ENCODE data around the gene RPL22.

Gene RPL22

DNA sequence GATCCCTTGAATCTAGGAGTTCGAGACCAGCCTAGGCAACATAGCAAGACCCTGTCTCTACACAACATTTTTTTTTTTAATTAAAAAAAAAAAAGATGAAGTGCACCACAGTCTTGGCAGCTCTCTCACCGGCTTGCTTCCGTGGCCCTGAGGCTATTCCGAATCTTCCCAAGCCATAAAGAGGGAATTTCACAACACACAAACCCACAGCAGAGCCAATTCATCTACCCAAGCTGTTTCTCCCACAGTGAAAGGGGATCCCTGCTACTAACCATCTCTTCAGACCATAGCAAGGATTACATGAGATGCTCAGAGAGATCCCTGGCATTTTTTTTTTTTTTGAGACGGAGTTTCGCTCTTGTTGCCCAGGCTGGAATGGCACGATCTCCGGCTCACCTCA lies 10.9 kb downstream of the RPL22 start:
- H3K27ac ChIP-seq (ENCODE audit: insufficient read depth in 1 of 2, low read depth in 1 of 2, low read length in 2 of 2, poor library complexity in 1 of 2, severe bottlenecking in 2 of 2), result no peak overlapping the region
- peaks cover 6 to 69% (median 48%) of the 10 kb centered on the region in 4 experiments for H3K36me3 ChIP-seq (ENCODE audit: control insufficient read depth in 4 of 4, insufficient read depth in 4 of 4, low read length in 3 of 4)
- H3K4me1 ChIP-seq (ENCODE audit: control extremely low read depth in 1 of 4, control insufficient read depth in 4 of 4, insufficient read depth in 4 of 4, low read length in 3 of 4), result peaks cover 0 to 3% (median 1%) of the 10 kb centered on the region in 4 experiments
- no peak for DNase-seq
- ChIA-PET POLR2A (no interaction called here), CTCF (interaction anchor here (0.6 to 1.0 kb wide), 4 partner anchors 19 to 131 kb away, joined by 3 read pairs; no protein-coding TSS in a partner anchor)
- 96% methylated on average over 5 of the region's 8 CpGs for WGBS (ENCODE audit: insufficient coverage)
- H3K9me3 ChIP-seq (ENCODE audit: control extremely low read depth in 1 of 5, control insufficient read depth in 4 of 5, insufficient read depth in 2 of 5, low read depth in 1 of 5, low read length in 4 of 5), result no peaks in the 10 kb centered on the region
- H3K4me3 ChIP-seq (ENCODE audit: control insufficient read depth in 1 of 7, extremely low read depth in 1 of 7, insufficient read depth in 4 of 7, low read depth in 2 of 7, low read length in 6 of 7), result no peak overlapping the region
- H3K27me3 ChIP-seq (replicated peaks in 2 of 5; ENCODE audit: control insufficient read depth in 4 of 5, insufficient read depth in 5 of 5, low read length in 4 of 5), result no peaks in the 10 kb centered on the region

DNA sequence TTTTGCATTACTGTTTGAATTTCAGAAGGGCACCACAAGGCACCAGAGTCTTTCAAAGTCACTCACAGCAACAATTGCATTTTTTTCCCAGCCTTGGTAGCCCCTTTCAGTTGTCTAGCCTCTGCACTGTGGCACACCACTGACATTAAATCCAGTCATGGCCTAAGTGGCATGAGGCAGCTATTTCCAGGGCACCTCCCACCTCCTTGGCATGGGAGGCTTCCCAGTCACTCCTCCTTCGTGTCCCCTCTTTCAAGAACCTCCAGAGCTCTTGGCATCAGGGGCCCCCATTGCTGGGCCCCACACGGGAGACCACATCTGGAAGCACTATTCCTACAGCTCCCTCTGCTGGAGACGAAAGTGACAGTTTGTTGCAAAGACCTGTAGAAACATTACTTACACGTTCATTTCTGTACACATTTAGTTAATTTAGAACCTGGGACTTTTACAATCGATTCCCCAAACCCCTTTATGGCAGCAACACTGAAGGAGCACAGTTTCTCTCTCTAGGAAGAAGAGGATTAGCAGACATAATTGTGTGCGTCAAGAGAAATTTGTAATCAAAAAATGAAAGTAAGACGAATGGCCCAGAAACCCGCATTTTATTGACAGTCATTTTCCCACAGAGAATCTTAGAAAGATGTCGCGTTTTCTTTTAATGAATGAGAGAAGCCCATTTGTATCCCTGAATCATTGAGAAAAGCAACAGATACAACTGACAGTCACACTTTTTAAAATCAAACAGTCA lies 13.6 kb downstream of the RPL22 start:
- 65% methylated on average over 7 of the region's 10 CpGs for WGBS (ENCODE audit: insufficient coverage)
- Histone ChIP-seq H3K4me3 (ENCODE audit: control insufficient read depth in 1 of 7, extremely low read depth in 1 of 7, insufficient read depth in 4 of 7, low read depth in 2 of 7, low read length in 6 of 7) (no peak overlapping the region), H3K27ac (ENCODE audit: insufficient read depth in 1 of 2, low read depth in 1 of 2, low read length in 2 of 2, poor library complexity in 1 of 2, severe bottlenecking in 2 of 2) (no peak overlapping the region), H3K9me3 (ENCODE audit: control extremely low read depth in 1 of 5, control insufficient read depth in 4 of 5, insufficient read depth in 2 of 5, low read depth in 1 of 5, low read length in 4 of 5) (no peaks in the 10 kb centered on the region), H3K4me1 (ENCODE audit: control extremely low read depth in 1 of 4, control insufficient read depth in 4 of 4, insufficient read depth in 4 of 4, low read length in 3 of 4) (peaks cover 0 to 12% (median 8%) of the 10 kb centered on the region in 4 experiments), H3K27me3 (replicated peaks in 2 of 5; ENCODE audit: control insufficient read depth in 4 of 5, insufficient read depth in 5 of 5, low read length in 4 of 5) (peaks cover 5 to 19% (median 6%) of the 10 kb centered on the region in 5 experiments), H3K36me3 (ENCODE audit: control insufficient read depth in 4 of 4, insufficient read depth in 4 of 4, low read length in 3 of 4) (peaks cover 6 to 51% (median 32%) of the 10 kb centered on the region in 4 experiments)
- ChIA-PET CTCF (interaction anchor here (0.7 to 1.4 kb wide), 13 partner anchors 9 to 100 kb away, joined by 3 to 7 read pairs (median 3); partner anchors contain the start of gene RNF207), POLR2A (no interaction called here)
- DNase-seq, result peak; percentile 58 to 71 (median 64)

DNA sequence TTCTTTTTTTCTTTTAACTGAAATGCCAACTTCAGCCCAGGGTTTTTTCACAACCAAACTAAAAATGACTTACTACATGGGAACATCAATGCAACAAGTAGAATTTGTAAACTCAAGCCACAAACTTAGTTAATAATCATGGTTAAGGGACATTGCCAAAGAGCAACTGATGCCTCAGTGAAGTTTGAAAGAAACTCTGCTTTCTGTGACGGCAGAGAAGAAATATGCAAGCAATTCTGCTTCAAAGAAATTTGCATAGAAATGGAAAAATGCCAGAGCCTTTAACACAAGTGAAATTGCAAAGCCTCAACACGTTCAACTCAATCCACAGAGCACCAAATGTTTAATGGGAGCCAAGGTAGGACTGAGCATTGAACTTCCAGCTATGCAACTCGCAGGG lies 14.2 kb downstream of the RPL22 start:
- Histone ChIP-seq H3K27me3 (replicated peaks in 2 of 5; ENCODE audit: control insufficient read depth in 4 of 5, insufficient read depth in 5 of 5, low read length in 4 of 5) (peaks cover 5 to 26% (median 10%) of the 10 kb centered on the region in 5 experiments), H3K9me3 (ENCODE audit: control extremely low read depth in 1 of 5, control insufficient read depth in 4 of 5, insufficient read depth in 2 of 5, low read depth in 1 of 5, low read length in 4 of 5) (no peaks in the 10 kb centered on the region), H3K4me3 (ENCODE audit: control insufficient read depth in 1 of 7, extremely low read depth in 1 of 7, insufficient read depth in 4 of 7, low read depth in 2 of 7, low read length in 6 of 7) (no peak overlapping the region), H3K36me3 (ENCODE audit: control insufficient read depth in 4 of 4, insufficient read depth in 4 of 4, low read length in 3 of 4) (peaks cover 5 to 47% (median 28%) of the 10 kb centered on the region in 4 experiments), H3K27ac (ENCODE audit: insufficient read depth in 1 of 2, low read depth in 1 of 2, low read length in 2 of 2, poor library complexity in 1 of 2, severe bottlenecking in 2 of 2) (no peak overlapping the region), H3K4me1 (ENCODE audit: control extremely low read depth in 1 of 4, control insufficient read depth in 4 of 4, insufficient read depth in 4 of 4, low read length in 3 of 4) (peaks cover 0 to 17% (median 12%) of the 10 kb centered on the region in 4 experiments)
- WGBS (ENCODE audit: insufficient coverage), result 97% methylated on average over 3 of the region's 3 CpGs
- CTCF ChIA-PET, result interaction anchor here (0.7 to 2.2 kb wide), 14 partner anchors 9 to 100 kb away, joined by 3 to 7 read pairs (median 4); partner anchors contain the start of gene RNF207
- POLR2A ChIA-PET, result no interaction called here
- no peak for DNase-seq

DNA sequence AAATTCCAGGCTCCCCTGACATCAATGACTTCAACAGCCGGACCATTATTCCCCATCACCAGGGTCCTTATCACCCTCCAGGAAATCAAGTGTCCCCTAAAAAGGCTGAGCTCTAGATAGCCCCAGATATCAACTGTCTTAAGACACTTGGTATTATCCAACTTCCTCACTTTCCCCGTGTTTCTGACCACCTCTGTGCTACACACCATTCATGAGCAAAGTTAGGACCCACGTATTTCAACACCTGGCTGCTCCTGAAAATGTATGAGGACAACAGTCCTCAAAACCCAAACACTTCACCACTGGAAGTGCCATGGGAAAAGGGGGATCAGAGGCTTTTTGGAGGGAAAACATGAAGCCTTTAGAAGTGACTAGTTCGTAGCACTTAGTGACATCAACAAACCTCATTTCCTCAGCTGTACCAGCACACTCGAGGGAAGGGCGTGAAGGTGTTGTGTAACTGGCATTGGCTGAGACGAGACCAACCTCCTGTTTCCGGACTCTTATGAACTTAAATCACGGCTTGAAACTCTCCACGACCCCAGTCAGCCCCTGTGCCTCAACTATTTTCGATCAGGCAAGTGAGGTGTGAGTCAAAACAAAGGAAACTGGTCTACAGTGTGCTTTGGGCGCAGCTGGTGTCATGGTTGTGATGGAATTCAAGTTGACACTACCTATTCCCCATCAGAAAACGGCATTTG lies 15.2 kb downstream of the RPL22 start:
- no peak overlapping the region for H3K27ac ChIP-seq (ENCODE audit: insufficient read depth in 1 of 2, low read depth in 1 of 2, low read length in 2 of 2, poor library complexity in 1 of 2, severe bottlenecking in 2 of 2)
- peaks cover 5 to 31% (median 10%) of the 10 kb centered on the region in 5 experiments for H3K27me3 ChIP-seq (replicated peaks in 2 of 5; ENCODE audit: control insufficient read depth in 4 of 5, insufficient read depth in 5 of 5, low read length in 4 of 5)
- ChIA-PET CTCF (interaction anchor here (0.9 to 2.2 kb wide), 5 partner anchors 16 to 80 kb away, joined by 3 to 9 read pairs (median 5); no protein-coding TSS in a partner anchor), POLR2A (no interaction called here)
- no peak for DNase-seq
- no peak overlapping the region for H3K4me3 ChIP-seq (ENCODE audit: control insufficient read depth in 1 of 7, extremely low read depth in 1 of 7, insufficient read depth in 4 of 7, low read depth in 2 of 7, low read length in 6 of 7)
- peaks cover 3 to 39% (median 24%) of the 10 kb centered on the region in 4 experiments for H3K36me3 ChIP-seq (ENCODE audit: control insufficient read depth in 4 of 4, insufficient read depth in 4 of 4, low read length in 3 of 4)
- WGBS (ENCODE audit: insufficient coverage), result 87% methylated on average over 12 of the region's 13 CpGs
- no peaks in the 10 kb centered on the region for H3K9me3 ChIP-seq (ENCODE audit: control extremely low read depth in 1 of 5, control insufficient read depth in 4 of 5, insufficient read depth in 2 of 5, low read depth in 1 of 5, low read length in 4 of 5)
- peaks cover 0 to 23% (median 13%) of the 10 kb centered on the region in 4 experiments for H3K4me1 ChIP-seq (ENCODE audit: control extremely low read depth in 1 of 4, control insufficient read depth in 4 of 4, insufficient read depth in 4 of 4, low read length in 3 of 4)

DNA sequence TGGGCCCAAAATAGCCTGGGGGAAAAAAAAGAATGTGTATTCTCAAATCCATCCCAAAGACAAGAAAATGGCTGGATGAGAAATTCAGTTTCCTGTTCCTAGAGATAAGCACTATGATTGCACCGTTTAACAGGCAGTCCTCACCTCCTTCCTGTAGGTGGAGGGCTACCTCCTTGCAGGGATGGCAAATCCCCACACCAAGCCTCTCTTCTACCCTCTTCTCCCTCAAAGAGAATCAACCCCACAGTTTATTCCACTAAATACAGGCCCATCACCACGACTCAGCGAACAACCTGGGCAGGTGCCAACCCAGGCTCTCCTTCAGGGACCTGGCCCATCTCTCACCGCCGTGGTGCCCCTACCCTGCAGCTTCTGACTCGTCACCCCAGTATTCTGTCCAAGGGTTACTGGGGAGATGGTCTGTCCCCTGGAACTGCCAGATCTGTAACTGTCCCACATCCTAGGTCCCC lies 15.8 kb downstream of the RPL22 start:
- H3K4me3 ChIP-seq (ENCODE audit: control insufficient read depth in 1 of 7, extremely low read depth in 1 of 7, insufficient read depth in 4 of 7, low read depth in 2 of 7, low read length in 6 of 7), result no peak overlapping the region
- peaks cover 0 to 34% (median 19%) of the 10 kb centered on the region in 4 experiments for H3K36me3 ChIP-seq (ENCODE audit: control insufficient read depth in 4 of 4, insufficient read depth in 4 of 4, low read length in 3 of 4)
- POLR2A ChIA-PET, result no interaction called here
- H3K27me3 ChIP-seq (replicated peaks in 2 of 5; ENCODE audit: control insufficient read depth in 4 of 5, insufficient read depth in 5 of 5, low read length in 4 of 5), result peaks cover 5 to 38% (median 10%) of the 10 kb centered on the region in 5 experiments
- H3K27ac ChIP-seq (ENCODE audit: insufficient read depth in 1 of 2, low read depth in 1 of 2, low read length in 2 of 2, poor library complexity in 1 of 2, severe bottlenecking in 2 of 2), result no peak overlapping the region
- DNase-seq, result no peak
- peaks cover 0 to 27% (median 17%) of the 10 kb centered on the region in 4 experiments for H3K4me1 ChIP-seq (ENCODE audit: control extremely low read depth in 1 of 4, control insufficient read depth in 4 of 4, insufficient read depth in 4 of 4, low read length in 3 of 4)
- CTCF ChIA-PET, result interaction anchor here (1.0 to 2.2 kb wide), 7 partner anchors 13 to 75 kb away, joined by 3 to 9 read pairs (median 4); no protein-coding TSS in a partner anchor
- H3K9me3 ChIP-seq (ENCODE audit: control extremely low read depth in 1 of 5, control insufficient read depth in 4 of 5, insufficient read depth in 2 of 5, low read depth in 1 of 5, low read length in 4 of 5), result no peaks in the 10 kb centered on the region
- 45% methylated on average over 4 of the region's 6 CpGs for WGBS (ENCODE audit: insufficient coverage)

DNA sequence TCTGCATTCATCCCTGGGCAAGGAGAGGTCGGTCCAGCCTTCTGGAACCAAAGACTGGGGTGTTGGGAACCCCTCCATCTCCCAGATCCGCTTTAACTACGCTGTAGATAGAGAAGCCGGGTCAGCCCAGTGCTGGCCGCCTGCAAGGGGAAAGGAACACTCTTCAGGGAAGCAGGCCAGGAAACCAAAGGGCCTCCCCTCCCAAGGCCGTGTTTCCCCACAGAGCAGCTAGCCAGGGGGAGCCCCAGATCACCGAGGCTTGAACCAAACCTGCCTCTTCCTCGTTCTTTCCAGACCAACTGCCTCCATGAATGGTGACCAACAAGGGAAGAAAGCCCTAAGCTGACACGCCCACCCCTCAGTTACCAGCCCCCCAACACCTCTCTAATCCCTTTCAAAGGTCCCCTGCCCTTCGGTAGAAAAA lies 18.0 kb downstream of the RPL22 start:
- peaks cover 0 to 17% (median 8%) of the 10 kb centered on the region in 4 experiments for H3K36me3 ChIP-seq (ENCODE audit: control insufficient read depth in 4 of 4, insufficient read depth in 4 of 4, low read length in 3 of 4)
- CTCF ChIA-PET, result interaction anchor here (1.0 to 1.6 kb wide), 3 partner anchors 9 to 72 kb away, joined by 3 to 4 read pairs (median 3); no protein-coding TSS in a partner anchor
- no peak overlapping the region for H3K27ac ChIP-seq (ENCODE audit: insufficient read depth in 1 of 2, low read depth in 1 of 2, low read length in 2 of 2, poor library complexity in 1 of 2, severe bottlenecking in 2 of 2)
- peak in 1 of 3 donors; percentile 13 for DNase-seq
- H3K4me1 ChIP-seq (ENCODE audit: control extremely low read depth in 1 of 4, control insufficient read depth in 4 of 4, insufficient read depth in 4 of 4, low read length in 3 of 4), result peaks cover 0 to 28% (median 17%) of the 10 kb centered on the region in 4 experiments
- H3K4me3 ChIP-seq (ENCODE audit: control insufficient read depth in 1 of 7, extremely low read depth in 1 of 7, insufficient read depth in 4 of 7, low read depth in 2 of 7, low read length in 6 of 7), result peak overlapping the region in 1 of 7 experiments; percentile 38
- H3K9me3 ChIP-seq (ENCODE audit: control extremely low read depth in 1 of 5, control insufficient read depth in 4 of 5, insufficient read depth in 2 of 5, low read depth in 1 of 5, low read length in 4 of 5), result no peaks in the 10 kb centered on the region
- POLR2A ChIA-PET, result no interaction called here
- WGBS (ENCODE audit: insufficient coverage), result 10% methylated on average over 10 of the region's 10 CpGs
- H3K27me3 ChIP-seq (replicated peaks in 2 of 5; ENCODE audit: control insufficient read depth in 4 of 5, insufficient read depth in 5 of 5, low read length in 4 of 5), result peaks cover 5 to 60% (median 21%) of the 10 kb centered on the region in 5 experiments
